Measurements from ENCODE around the gene DEXI.
"Not testable (repeated sequence)": the region's sequence is repeated elsewhere in the genome, so short reads cannot be mapped to it uniquely, and the experiment has no call there.

The DEXI gene

DNA sequence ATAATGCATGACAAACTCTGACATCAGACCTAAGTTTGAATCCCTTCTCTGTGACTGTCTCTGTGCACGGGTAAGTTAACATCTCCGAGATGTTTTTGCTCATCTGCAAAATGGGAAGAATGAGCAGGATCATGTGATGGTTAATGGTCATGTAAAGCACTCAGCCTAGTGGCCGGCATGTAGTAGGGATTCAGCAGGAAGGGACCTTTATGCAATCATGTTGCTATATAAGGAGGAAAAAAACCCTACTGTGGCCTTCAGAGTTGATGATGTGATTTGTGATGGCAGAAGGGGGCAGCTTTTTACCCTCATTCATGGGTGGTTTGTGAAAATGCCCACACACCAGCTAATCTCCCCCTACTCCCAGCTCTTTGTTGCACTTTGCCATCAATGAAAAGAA, 26.2 kb upstream of the DEXI start:
- DNase-seq: no peak

GRCh38 chr16:10967986-10968385, 25.7 kb upstream of the DEXI start:
- DNase-seq: no peak

- not testable (repeated sequence) for DNase-seq
Measured at GRCh38 chr16:10966559-10966958, 24.3 kb upstream of the DEXI start.

- DNase-seq: no peak
Measured at GRCh38 chr16:10966129-10966528, 23.9 kb upstream of the DEXI start.

GRCh38 chr16:10965440-10966061, 23.3 kb upstream of the DEXI start:
- no peak for DNase-seq

DNA sequence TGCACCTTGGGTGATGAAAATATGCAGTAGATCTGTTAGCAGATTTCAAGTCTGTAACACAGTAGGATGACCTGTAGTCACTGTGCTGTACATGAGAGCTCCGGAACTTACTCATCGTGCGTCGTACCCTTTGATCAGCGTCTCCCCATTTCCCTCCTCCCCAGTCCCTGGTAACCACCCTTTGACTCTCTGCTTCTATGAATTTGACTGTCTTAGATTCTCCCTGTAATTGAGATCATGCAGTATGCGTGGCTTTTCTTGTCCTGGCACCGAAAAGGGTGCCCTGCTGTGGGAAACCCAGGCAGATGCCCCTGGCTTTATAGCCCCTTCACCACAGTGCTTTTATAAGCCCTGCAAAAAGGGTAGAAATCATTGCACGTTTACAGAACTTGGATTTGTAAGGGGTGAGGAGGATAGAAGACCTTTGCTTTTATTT, 22.6 kb upstream of the DEXI start:
- peak; percentile 40 to 75 for DNase-seq

DNA sequence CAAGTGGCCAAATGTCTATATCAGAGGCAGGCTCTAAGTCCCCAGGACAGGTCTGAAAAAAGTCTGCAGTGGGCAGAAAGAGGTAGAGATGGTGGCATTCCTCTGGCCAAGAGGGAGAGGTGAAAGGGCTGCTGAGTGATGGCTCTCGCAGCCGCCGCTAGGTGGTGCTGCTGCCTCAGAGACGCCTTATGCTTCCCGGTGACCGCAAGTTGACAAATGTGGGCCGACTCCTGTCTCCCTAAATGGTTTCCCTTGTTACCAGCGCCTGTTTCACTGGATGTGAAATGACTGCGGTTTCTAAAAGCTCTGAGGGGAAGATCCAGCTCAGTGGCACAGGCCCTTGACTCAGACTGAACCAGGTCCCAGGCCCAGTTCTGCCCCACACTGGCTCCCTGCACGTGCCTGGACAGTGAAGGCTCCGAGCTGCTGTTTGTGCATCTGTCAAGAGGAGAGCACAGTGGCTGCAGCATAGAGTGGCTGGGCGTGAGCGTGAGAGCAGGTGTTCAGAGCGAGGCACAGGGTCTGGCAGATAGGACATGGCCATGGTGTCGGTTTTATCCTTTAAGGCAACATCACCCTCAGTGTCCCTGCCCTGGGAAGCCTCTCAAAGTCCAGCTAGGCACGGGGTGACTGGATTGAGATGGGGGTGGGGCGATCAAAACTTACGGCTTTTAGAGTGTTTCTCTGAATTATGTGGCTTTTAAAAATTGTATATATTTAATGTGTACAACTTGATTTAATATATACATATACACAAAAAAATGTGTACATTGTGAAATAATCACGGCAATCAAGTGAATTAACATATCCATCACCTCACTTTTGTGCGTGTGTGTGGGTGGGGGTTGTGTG, 22.0 kb upstream of the DEXI start:
- peak; percentile 72 to 84 for DNase-seq

DNA sequence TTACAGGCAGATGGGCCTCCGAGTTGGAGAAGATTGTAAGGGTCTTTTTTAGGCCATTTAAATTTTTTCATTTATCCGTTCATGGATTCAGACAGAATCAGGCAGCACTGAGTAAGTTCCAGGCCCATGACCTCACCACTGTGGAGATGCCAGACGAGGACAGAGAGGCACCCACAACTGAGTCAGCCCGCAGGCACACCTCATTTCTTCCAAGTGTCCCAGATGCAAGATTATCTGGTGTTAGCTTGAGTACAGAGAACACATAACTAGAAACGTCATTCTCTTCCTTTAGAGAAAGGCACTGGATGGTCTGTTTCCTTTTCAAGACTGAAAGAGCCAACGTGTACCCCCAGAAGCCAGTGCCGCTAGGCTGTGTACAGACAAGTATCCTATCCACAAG, 19.0 kb upstream of the DEXI start:
- no peak for DNase-seq

DNA sequence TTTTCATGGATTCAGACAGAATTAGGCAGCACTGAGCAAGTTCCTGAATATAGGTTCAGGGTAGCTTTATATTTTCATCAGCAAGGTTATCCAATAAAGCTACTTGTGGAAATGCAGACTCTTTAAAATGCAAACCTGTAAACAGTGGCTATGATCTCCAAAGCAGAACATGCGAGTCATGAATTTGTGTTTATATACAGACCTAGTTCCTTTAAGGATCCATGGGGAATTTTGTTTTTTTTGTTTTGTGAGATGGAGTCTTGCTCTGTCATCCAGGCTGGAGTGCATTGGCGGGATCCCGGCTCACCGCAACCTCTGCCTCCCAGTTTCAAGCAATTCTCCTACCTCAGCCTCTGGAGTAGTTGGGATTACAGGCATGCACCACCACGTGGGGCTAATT, 16.9 kb upstream of the DEXI start:
- no peak for DNase-seq

GRCh38 chr16:10957771-10958482, 15.7 kb upstream of the DEXI start:
- no peak for DNase-seq

DNA sequence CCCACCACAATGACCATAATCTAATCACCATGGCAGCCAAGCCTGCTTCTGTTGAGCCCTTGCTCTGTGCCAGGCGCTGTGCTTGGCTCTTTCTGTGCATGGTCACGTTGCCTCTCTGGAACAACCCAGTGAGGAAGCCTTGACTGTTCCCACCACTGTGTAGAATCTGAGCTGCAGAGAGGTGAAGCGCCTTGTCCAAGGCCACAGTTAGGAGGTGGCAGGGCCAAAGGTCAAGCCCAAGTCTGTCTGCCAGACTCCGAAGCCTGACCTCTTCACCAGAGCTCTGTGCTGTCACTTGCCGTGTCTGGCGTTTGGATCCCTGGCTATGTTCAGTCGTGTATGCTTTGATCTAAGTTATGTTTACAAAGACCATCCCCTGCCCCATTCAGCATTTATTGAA, 12.6 kb upstream of the DEXI start:
- DNase-seq: no peak

DNA sequence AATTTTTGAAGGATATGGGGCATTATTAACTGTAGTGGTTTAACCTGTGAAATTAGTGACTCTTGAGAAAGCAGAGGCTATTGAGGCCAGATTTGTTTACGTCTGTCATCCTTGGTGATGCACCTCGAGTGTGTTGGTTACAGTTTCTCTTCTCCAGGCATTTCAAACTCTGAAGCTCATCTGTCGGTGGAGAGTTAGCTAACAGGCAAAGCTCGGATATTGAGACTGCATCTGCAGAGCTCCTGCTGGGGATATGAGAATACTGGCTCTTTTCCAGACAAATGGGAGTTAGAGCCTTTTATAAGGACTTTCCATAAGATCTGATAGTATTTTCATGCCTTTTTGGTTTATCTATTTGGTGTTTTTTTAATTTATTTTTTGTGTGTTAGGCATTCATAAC, 8.8 kb upstream of the DEXI start:
- DNase-seq: no peak

GRCh38 chr16:10950393-10950792, 8.1 kb upstream of the DEXI start:
- no peak for DNase-seq

- DNase-seq: peak in 1 of 2 experiments; percentile 38
Measured at GRCh38 chr16:10949424-10949970, 7.2 kb upstream of the DEXI start.

DNA sequence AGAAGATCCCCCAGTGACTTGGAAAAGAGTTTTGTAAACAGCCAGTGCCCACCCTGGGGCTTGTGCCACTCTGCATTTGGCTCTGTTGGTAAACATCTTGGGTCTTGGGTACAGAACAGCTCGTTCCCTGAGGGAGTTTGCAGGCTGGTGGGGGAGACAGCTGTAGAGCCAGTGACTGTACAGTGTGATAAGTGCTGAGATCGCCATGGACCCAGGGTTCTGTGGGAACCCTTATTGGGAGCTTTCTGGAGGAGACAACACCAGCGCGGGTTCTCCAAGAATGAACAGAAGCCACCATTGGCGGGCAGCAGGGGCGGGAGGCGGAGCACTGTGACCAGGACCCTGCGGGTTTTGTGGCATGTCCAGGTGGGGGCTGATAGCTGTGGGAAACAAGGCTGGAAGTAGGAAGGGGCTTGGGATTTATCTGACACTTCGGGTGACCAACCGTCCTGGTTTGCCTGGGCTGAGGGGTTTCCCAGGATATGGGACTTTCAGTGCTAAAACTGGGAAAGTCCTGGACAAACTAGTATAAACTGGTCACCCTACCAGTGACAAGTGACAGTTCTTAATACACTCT, 5.0 kb upstream of the DEXI start:
- no peak for DNase-seq

DNA sequence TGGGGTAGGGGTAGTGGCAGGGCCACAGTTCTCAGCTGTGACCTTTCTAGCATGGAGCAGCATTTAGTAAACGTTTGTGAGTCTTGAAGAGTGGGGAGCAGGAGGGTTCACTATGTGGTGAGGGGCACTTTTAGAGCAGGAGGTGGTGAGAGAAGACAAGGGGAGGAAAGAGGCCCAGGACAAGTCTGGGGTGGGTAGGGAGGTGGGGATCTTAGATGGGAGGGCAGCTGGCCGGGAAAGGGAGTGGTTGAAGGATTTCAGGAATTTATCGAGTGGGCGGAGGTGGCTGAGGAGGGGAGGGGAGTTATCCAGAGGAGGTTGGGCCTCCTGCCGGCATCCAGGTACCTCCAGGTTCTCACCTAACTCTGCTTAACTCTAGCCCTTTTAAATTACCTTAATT, 4.0 kb upstream of the DEXI start:
- DNase-seq: no peak

DNA sequence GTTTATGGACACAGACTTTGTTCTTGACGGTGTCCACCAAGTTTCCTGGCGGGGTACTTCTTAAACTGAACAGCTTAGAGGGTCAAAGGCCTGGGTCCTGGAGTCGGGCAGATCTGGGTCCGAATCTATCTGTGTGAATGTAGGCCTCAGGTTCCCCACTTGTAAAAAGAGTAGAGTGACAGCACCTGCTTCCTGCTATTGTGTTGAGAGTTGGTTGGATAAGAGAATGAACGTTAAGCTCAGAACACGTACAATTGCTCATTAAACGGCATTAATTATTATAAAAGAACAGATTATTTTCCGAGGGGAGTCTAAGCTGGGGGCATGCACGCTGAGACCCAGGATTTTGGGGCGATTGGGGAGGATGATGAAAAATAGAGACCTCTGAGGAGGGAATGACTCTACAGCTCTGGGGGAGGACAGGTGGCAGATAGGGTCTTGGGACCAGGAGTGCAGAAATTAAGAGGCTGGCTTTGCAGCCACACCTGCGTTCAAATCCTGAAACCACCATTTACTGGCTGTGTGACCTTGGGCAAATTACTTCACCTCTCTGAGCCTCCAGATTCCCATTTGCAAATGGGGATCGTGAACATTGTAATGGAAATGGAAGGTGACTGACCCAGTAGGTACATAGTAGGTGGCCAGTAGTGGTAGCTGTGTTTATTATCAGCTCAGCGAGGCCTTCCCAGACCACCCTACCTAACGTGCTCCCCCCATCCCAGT, 3.0 kb upstream of the DEXI start:
- DNase-seq: no peak

DNA sequence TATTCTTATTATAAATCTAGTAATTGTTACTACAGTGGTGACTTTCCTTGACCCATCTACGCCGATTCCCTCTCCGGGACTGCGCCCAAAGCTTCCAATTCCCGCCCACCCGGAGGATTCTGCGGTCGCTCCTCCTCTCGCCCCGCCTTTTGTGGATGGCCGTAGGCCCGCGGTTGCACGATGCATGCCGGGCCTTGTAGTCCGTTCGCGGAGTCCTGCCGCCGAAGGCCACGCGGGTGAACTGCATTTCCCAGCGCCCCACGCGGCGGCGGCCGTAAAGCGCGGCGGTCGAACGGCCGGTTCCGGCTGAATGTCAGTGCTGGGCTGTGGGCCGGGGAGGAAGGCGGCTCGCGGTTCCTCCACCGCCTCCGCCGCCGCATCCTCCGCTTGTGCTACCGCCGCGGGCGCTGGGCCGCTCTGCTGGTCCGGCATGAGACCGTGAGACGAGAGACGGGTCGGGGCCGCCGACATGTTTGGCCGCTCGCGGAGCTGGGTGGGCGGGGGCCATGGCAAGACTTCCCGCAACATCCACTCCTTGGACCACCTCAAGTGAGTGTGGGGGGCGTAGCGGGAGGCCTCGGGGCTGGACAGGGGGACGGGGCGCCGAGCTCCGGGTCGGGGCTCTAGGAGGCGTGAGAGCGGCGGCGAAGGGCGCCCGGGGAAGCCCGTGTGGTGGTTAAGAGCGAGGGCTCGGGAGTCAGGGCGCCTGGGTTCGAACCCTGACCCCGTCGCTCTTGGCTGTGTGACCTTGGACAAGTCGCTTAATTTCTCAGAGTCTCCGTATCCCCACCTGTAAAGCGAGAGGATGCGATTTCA, 2.2 kb upstream of the DEXI start, which contains the start of gene CLEC16A:
Gene CLEC16A, plus strand, starts transcription at position 316 of the 816 bp plus-strand sequence. Its CDS starts 154 bp downstream, at position 470.
- DNase-seq: peak; percentile 95

GRCh38 chr16:10943064-10943353, 741 bp upstream of the DEXI start:
- no peak for DNase-seq

DNA sequence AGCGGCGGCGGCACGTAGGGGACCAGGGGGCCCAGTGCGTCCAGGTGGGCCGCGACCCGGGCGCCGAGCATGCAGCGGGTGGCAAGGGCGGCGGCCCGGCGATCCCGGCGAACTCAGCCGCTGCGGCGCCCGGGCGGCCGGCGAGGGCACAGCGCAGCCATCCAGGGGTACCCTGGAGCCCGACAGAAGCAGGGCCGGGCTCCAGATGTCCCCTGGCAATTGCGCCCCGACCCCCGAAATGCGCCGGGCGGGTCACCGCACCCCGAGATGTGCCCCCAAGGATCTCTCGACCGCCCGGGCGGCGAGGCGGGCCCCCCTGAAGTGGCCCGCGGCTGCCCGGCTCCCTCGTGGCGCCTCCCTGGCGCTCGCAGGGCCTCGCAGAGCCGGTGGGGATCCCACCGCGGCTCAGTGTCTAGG, 325 bp downstream of the DEXI start:
- DNase-seq: not testable (repeated sequence)

DNA sequence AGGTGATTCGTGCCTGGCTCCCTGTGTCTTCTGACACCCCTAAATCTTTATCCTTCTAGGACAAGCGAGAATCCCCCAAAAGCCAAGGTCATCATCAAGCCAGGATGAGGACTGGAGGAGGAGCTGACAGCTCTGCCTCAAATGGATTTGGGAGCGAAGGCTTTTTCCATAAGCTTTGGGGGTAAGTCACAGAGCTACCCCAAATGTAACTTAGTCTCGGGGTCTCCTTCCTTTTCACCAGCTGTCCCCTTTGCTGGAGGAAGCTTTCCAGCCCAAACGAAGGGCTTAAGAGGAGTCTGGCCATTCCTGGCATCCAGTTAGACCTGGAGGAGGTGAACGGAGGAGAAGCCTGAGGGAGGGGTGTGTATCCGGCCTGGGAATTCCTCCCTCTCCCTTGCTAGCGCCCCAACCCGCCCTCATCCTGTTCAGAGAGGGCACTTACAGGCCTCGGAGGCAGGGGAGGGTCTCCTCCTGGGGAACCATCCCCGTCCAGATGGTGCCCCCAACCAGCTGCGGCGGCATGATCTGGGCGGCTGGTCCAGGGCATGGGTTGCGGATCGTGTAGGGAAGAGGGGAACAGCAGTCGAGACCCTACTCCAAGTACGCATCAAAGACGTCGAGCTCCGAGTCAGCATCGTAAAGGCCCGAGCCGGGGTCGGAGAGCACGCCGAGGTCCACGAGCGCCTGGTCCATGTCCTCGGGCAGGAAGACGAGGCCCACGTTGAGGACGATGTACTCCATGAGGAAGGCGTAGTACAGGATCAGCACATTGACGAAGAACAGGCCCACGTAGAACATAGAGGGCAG, 938 bp downstream of the DEXI start:
- no peak for DNase-seq
